ENCODE results near the gene MORN1. TPM values are rescaled to one million over a fixed set of nuclear protein-coding genes. Genes with fewer than 3 reads are reported as not detected.
A peak's percentile ranks its signal among the peaks of the same experiment; 100 is the strongest.
"Not testable (repeated sequence)": the region's sequence is repeated elsewhere in the genome, so short reads cannot be mapped to it uniquely, and the experiment has no call there.

The MORN1 gene
- polyA plus RNA-seq, 2 donors, result 3.0 to 5.8 TPM

DNA sequence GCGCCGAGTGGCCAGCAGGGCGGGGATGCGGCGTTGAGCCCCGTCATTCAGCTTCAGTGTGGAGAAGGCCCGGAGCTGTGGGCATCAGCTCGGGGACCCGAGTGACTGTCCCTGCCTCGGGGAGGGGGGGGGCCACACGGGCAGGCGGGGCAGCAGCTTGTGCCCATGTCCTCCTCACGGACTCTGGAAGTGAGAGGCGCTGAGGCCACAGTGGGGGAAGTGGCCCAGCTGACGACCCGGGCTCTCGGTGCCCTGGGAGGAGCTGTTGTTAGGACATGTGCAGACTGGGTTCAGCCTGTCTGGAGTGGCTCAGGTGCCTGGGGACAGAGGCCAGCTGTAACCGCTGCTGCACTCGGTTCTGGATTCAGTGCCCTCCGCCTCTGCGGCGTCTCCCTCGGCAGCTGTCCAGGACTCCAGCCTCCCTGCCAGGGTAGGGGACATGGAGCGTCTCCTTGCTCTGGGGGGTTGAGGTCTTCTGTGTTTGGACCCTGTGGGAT, 92.2 kb downstream of the MORN1 start:
- Histone ChIP-seq H3K9me3 (ENCODE audit: control insufficient read depth in 2 of 2, insufficient read depth in 1 of 2, low read depth in 1 of 2, low read length in 1 of 2) (no peaks in the 10 kb centered on the region), H3K36me3 (ENCODE audit: control insufficient read depth in 2 of 2, insufficient read depth in 2 of 2, low read length in 1 of 2) (peaks cover 0 to 16% of the 10 kb centered on the region in 2 donors), H3K4me1 (ENCODE audit: control insufficient read depth in 2 of 2, insufficient read depth in 2 of 2, low read length in 1 of 2) (peaks cover 9 to 47% of the 10 kb centered on the region in 2 donors), H3K27ac (ENCODE audit: low read depth in 2 of 2, low read length in 1 of 2) (peak overlapping the region; percentile 43 to 76), H3K27me3 (ENCODE audit: control insufficient read depth in 1 of 2, insufficient read depth in 2 of 2, low read length in 2 of 2) (no peaks in the 10 kb centered on the region), H3K4me3 (ENCODE audit: low read depth in 1 of 2, low read length in 2 of 2) (no peak overlapping the region)
- WGBS, 2 donors, result 27 to 56% methylated on average over 24 of the region's 24 CpGs

- peaks cover 11 to 47% of the 10 kb centered on the region in 2 donors for H3K4me1 ChIP-seq (ENCODE audit: control insufficient read depth in 2 of 2, insufficient read depth in 2 of 2, low read length in 1 of 2)
- no peaks in the 10 kb centered on the region for H3K9me3 ChIP-seq (ENCODE audit: control insufficient read depth in 2 of 2, insufficient read depth in 1 of 2, low read depth in 1 of 2, low read length in 1 of 2)
- H3K36me3 ChIP-seq (ENCODE audit: control insufficient read depth in 2 of 2, insufficient read depth in 2 of 2, low read length in 1 of 2), result peaks cover 0 to 11% of the 10 kb centered on the region in 2 donors
- H3K27me3 ChIP-seq (ENCODE audit: control insufficient read depth in 1 of 2, insufficient read depth in 2 of 2, low read length in 2 of 2), result no peaks in the 10 kb centered on the region
- WGBS, 2 donors, result 55 to 78% methylated on average over 11 to 12 of the region's 12 CpGs
- H3K4me3 ChIP-seq (ENCODE audit: low read depth in 1 of 2, low read length in 2 of 2), result no peak overlapping the region
- H3K27ac ChIP-seq (ENCODE audit: low read depth in 2 of 2, low read length in 1 of 2), result peak overlapping the region in 1 of 2 donors; percentile 43
Measured at GRCh38 chr1:2298685-2299084, 92.7 kb downstream of the MORN1 start.

DNA sequence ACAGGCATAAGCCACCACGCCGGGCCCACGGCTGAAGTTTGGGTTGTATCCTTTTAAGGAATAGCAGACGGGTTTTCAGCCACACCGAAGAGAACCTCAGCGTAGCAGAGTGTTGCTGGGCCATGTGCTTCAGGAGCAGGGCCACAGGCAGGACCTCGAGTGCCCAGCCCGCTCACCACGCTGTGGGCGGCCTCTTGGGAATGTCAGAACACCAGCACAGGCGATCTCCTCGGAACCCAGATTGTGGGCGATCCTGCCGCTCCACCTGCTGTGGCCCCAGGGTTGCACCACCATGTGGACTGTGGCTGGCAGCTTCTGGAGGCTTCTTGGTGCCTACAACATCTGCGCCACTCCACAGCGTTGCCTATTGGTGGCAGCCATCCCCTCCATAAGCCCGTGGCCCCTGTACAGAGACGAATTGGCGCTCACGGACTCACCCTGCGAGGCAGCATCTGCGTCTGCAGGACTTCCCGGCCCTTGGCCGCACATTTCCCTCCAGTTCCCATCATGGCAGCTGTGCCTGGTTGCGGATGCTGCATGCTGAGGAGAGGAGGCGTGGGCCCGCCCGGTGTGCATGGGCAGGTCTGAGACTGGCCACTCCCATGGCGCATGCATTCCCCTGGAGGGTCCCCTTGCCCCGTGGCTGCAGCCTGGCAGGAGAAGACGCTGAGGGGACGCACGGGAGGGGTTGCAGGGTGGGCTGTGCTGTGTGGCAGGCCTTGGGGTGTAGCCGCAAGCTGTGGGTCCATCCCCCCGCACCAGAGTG, 93.9 kb downstream of the MORN1 start:
- H3K4me1 ChIP-seq (ENCODE audit: control insufficient read depth in 2 of 2, insufficient read depth in 2 of 2, low read length in 1 of 2), result peaks cover 11 to 47% of the 10 kb centered on the region in 2 donors
- no peaks in the 10 kb centered on the region for H3K27me3 ChIP-seq (ENCODE audit: control insufficient read depth in 1 of 2, insufficient read depth in 2 of 2, low read length in 2 of 2)
- H3K36me3 ChIP-seq (ENCODE audit: control insufficient read depth in 2 of 2, insufficient read depth in 2 of 2, low read length in 1 of 2), result peaks cover 0 to 6% of the 10 kb centered on the region in 2 donors
- no peaks in the 10 kb centered on the region for H3K9me3 ChIP-seq (ENCODE audit: control insufficient read depth in 2 of 2, insufficient read depth in 1 of 2, low read depth in 1 of 2, low read length in 1 of 2)
- no peak overlapping the region for H3K27ac ChIP-seq (ENCODE audit: low read depth in 2 of 2, low read length in 1 of 2)
- WGBS, 2 donors, result 93 to 94% methylated on average over 35 of the region's 35 CpGs
- H3K4me3 ChIP-seq (ENCODE audit: low read depth in 1 of 2, low read length in 2 of 2), result no peak overlapping the region

DNA sequence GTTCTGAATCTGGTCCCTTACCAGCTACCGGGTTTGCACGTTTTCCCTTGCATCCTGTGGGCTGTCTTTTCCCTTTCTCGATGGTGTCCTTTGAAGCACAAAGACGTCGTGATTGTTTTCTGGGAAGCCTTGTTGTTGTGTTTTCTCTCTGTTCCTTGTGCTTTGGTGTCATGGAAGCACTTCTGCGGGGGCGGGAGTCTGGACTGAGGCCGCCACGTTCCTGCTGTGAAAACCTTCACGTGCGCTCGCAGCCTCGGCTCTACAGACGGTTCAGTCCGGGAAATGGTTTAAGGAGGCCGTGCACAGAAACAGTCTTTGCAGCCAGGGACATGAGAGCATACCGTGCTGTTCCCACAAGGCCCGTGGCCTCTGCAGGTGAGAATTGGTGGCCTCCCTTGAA, 94.7 kb downstream of the MORN1 start:
- no peaks in the 10 kb centered on the region for H3K27me3 ChIP-seq (ENCODE audit: control insufficient read depth in 1 of 2, insufficient read depth in 2 of 2, low read length in 2 of 2)
- no peak overlapping the region for H3K4me3 ChIP-seq (ENCODE audit: low read depth in 1 of 2, low read length in 2 of 2)
- no peak overlapping the region for H3K27ac ChIP-seq (ENCODE audit: low read depth in 2 of 2, low read length in 1 of 2)
- H3K4me1 ChIP-seq (ENCODE audit: control insufficient read depth in 2 of 2, insufficient read depth in 2 of 2, low read length in 1 of 2), result peaks cover 11 to 43% of the 10 kb centered on the region in 2 donors
- H3K9me3 ChIP-seq (ENCODE audit: control insufficient read depth in 2 of 2, insufficient read depth in 1 of 2, low read depth in 1 of 2, low read length in 1 of 2), result no peaks in the 10 kb centered on the region
- H3K36me3 ChIP-seq (ENCODE audit: control insufficient read depth in 2 of 2, insufficient read depth in 2 of 2, low read length in 1 of 2), result peaks cover 0 to 6% of the 10 kb centered on the region in 2 donors
- WGBS, 2 donors, result 83 to 87% methylated on average over 18 of the region's 18 CpGs

DNA sequence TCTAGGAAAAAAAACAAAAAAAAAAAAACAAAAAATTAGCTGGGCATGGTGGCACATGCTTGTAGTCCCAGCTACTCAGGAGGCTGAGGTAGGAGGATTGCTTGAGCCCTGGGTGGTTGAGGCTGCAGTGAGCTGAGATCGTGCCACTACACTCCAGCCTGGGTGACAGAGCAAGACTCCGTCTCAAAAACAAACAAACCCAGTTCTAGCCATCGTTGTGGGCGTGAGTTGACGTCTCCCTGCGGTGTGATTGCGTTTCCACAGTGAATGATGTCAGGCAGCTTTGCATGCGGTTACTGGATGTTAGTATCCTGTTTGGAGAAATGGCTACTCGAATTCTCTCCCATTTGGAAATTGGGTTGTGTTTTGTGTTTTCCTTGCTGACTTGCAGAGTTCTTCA, 95.1 kb downstream of the MORN1 start:
- 75 to 77% methylated on average over 9 of the region's 9 CpGs for WGBS, 2 donors
- peaks cover 11 to 41% of the 10 kb centered on the region in 2 donors for H3K4me1 ChIP-seq (ENCODE audit: control insufficient read depth in 2 of 2, insufficient read depth in 2 of 2, low read length in 1 of 2)
- not testable (repeated sequence) for H3K4me3 ChIP-seq (ENCODE audit: low read depth in 1 of 2, low read length in 2 of 2); H3K36me3 ChIP-seq (ENCODE audit: control insufficient read depth in 2 of 2, insufficient read depth in 2 of 2, low read length in 1 of 2); H3K27me3 ChIP-seq (ENCODE audit: control insufficient read depth in 1 of 2, insufficient read depth in 2 of 2, low read length in 2 of 2); H3K9me3 ChIP-seq (ENCODE audit: control insufficient read depth in 2 of 2, insufficient read depth in 1 of 2, low read depth in 1 of 2, low read length in 1 of 2); H3K27ac ChIP-seq (ENCODE audit: low read depth in 2 of 2, low read length in 1 of 2)

GRCh38 chr1:2295526-2295925, 95.8 kb downstream of the MORN1 start:
- no peak overlapping the region for H3K4me3 ChIP-seq (ENCODE audit: low read depth in 1 of 2, low read length in 2 of 2)
- H3K36me3 ChIP-seq (ENCODE audit: control insufficient read depth in 2 of 2, insufficient read depth in 2 of 2, low read length in 1 of 2), result peaks cover 0 to 6% of the 10 kb centered on the region in 2 donors
- peak overlapping the region in 1 of 2 donors; percentile 13 for H3K27ac ChIP-seq (ENCODE audit: low read depth in 2 of 2, low read length in 1 of 2)
- 88 to 91% methylated on average over 13 of the region's 13 CpGs for WGBS, 2 donors
- H3K4me1 ChIP-seq (ENCODE audit: control insufficient read depth in 2 of 2, insufficient read depth in 2 of 2, low read length in 1 of 2), result peaks cover 11 to 40% of the 10 kb centered on the region in 2 donors
- no peaks in the 10 kb centered on the region for H3K9me3 ChIP-seq (ENCODE audit: control insufficient read depth in 2 of 2, insufficient read depth in 1 of 2, low read depth in 1 of 2, low read length in 1 of 2)
- no peaks in the 10 kb centered on the region for H3K27me3 ChIP-seq (ENCODE audit: control insufficient read depth in 1 of 2, insufficient read depth in 2 of 2, low read length in 2 of 2)

DNA sequence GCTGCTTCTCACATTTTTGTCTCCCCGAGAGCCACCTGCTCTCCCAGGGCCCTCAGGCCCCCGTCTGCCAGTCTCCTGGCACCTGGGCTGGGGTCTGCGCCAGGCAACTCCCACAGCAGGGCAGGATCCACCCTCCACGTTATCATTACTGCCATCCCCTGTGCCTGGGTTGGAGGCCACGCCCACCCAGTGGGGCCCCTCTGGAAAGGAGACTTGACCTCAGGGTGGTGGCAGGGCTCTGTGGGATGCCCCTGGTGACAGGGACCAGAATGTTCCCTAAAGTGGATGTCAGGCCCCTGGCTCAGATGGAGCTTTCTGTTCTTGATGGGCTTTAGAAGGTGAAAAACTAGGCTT, 96.7 kb downstream of the MORN1 start:
- 72 to 77% methylated on average over 5 of the region's 5 CpGs for WGBS, 2 donors
- Histone ChIP-seq H3K4me3 (ENCODE audit: low read depth in 1 of 2, low read length in 2 of 2) (no peak overlapping the region), H3K27me3 (ENCODE audit: control insufficient read depth in 1 of 2, insufficient read depth in 2 of 2, low read length in 2 of 2) (no peaks in the 10 kb centered on the region), H3K36me3 (ENCODE audit: control insufficient read depth in 2 of 2, insufficient read depth in 2 of 2, low read length in 1 of 2) (peaks cover 0 to 6% of the 10 kb centered on the region in 2 donors), H3K27ac (ENCODE audit: low read depth in 2 of 2, low read length in 1 of 2) (no peak overlapping the region), H3K4me1 (ENCODE audit: control insufficient read depth in 2 of 2, insufficient read depth in 2 of 2, low read length in 1 of 2) (peaks cover 15 to 41% of the 10 kb centered on the region in 2 donors), H3K9me3 (ENCODE audit: control insufficient read depth in 2 of 2, insufficient read depth in 1 of 2, low read depth in 1 of 2, low read length in 1 of 2) (no peaks in the 10 kb centered on the region)

- Histone ChIP-seq H3K4me1 (ENCODE audit: control insufficient read depth in 2 of 2, insufficient read depth in 2 of 2, low read length in 1 of 2) (peaks cover 13 to 38% of the 10 kb centered on the region in 2 donors), H3K36me3 (ENCODE audit: control insufficient read depth in 2 of 2, insufficient read depth in 2 of 2, low read length in 1 of 2) (peaks cover 0 to 6% of the 10 kb centered on the region in 2 donors), H3K4me3 (ENCODE audit: low read depth in 1 of 2, low read length in 2 of 2) (no peak overlapping the region), H3K27me3 (ENCODE audit: control insufficient read depth in 1 of 2, insufficient read depth in 2 of 2, low read length in 2 of 2) (no peaks in the 10 kb centered on the region), H3K27ac (ENCODE audit: low read depth in 2 of 2, low read length in 1 of 2) (peak overlapping the region in 1 of 2 donors; percentile 28), H3K9me3 (ENCODE audit: control insufficient read depth in 2 of 2, insufficient read depth in 1 of 2, low read depth in 1 of 2, low read length in 1 of 2) (no peaks in the 10 kb centered on the region)
- WGBS, 2 donors, result 70 to 75% methylated on average over 23 of the region's 23 CpGs
Measured at GRCh38 chr1:2294033-2294724, 97.2 kb downstream of the MORN1 start.

- 88 to 91% methylated on average over 30 of the region's 30 CpGs for WGBS, 2 donors
- Histone ChIP-seq H3K4me3 (ENCODE audit: low read depth in 1 of 2, low read length in 2 of 2) (no peak overlapping the region), H3K27ac (ENCODE audit: low read depth in 2 of 2, low read length in 1 of 2) (peak overlapping the region in 1 of 2 donors; percentile 9)
Measured at GRCh38 chr1:2292725-2293450, 98.5 kb downstream of the MORN1 start.

More at GRCh38 chr1:2292725-2293450, 98.5 kb downstream of the MORN1 start:
- H3K36me3 ChIP-seq (ENCODE audit: control insufficient read depth in 2 of 2, insufficient read depth in 2 of 2, low read length in 1 of 2), result peaks cover 0 to 6% of the 10 kb centered on the region in 2 donors
- no peaks in the 10 kb centered on the region for H3K27me3 ChIP-seq (ENCODE audit: control insufficient read depth in 1 of 2, insufficient read depth in 2 of 2, low read length in 2 of 2)
- peaks cover 17 to 38% of the 10 kb centered on the region in 2 donors for H3K4me1 ChIP-seq (ENCODE audit: control insufficient read depth in 2 of 2, insufficient read depth in 2 of 2, low read length in 1 of 2)
- no peaks in the 10 kb centered on the region for H3K9me3 ChIP-seq (ENCODE audit: control insufficient read depth in 2 of 2, insufficient read depth in 1 of 2, low read depth in 1 of 2, low read length in 1 of 2)

Measured in esophagus (tissue), 2 donors.